Omental fat pad (tissue), 4 donors: ENCODE data around the gene KXD1. TPM values are rescaled to one million over a fixed set of nuclear protein-coding genes. Genes with fewer than 3 reads are reported as not detected.
A peak's percentile ranks its signal among the peaks of the same experiment; 100 is the strongest.

Experiments
- ATAC-seq: fragments of 150-250 bp; one replicate; pipeline ENCODE4 v1.9.1; 2016; ENCODE audit warnings: mild to moderate bottlenecking, moderate library complexity; ENCODE audit not compliant: low FRiP score
- DNase-seq: peaks from one replicate; pipeline ENCODE4 v3.0.0-alpha.2; 2019; ENCODE audit warnings: low spot score
- CTCF ChIP-seq, 3 donors: fragments of 450-650 bp; IDR thresholded peaks; one replicate each; pipeline ENCODE4 v1.5.1; 2016 to 2017; ENCODE audit warnings: antibody characterized with exemption in 3 of 3, mild to moderate bottlenecking in 3 of 3, moderate library complexity in 2 of 3
- total RNA-seq, 4 donors: library from RNA; depleted of rRNA; stranded (reverse); fragments of >200 nt; gene quantifications; one replicate each; pipeline ENCODE4 v1.1.0, GENCODE V29; 2016

Gene KXD1
- total RNA-seq, 4 donors from 2014 or later = 96.9 to 140 (median 102) TPM

GRCh38 chr19:18568367-18568766, 10.7 kb downstream of the KXD1 start:
- TF ChIP-seq CTCF (IDR thresholded peaks at IDR 0.05) = no peak
- DNase-seq (no peak), ATAC-seq (no peak)

GRCh38 chr19:18571564-18572344, 14.1 kb downstream of the KXD1 start, which contains the start of gene UBA52:
TSS of gene UBA52 (plus strand) at chr19:18571857. CDS start at chr19:18573301, 1,444 bp downstream.
- peak; percentile 97 for ATAC-seq
- DNase-seq = peak; percentile 90

GRCh38 chr19:18574691-18575291, 17.1 kb downstream of the KXD1 start:
- TF ChIP-seq CTCF (IDR thresholded peaks at IDR 0.05) = no peak
- ATAC-seq (no peak), DNase-seq (no peak)

More at GRCh38 chr19:18571564-18572344, 14.1 kb downstream of the KXD1 start, which contains the start of gene UBA52:
- no peak for TF ChIP-seq CTCF (IDR thresholded peaks at IDR 0.05)

- no peak for TF ChIP-seq CTCF (IDR thresholded peaks at IDR 0.05)
- DNase-seq (no peak), ATAC-seq (no peak)
Observed at GRCh38 chr19:18576383-18576782, 18.7 kb downstream of the KXD1 start.

- DNase-seq (no peak), ATAC-seq (no peak)
- TF ChIP-seq CTCF (IDR thresholded peaks at IDR 0.05) = no peak
Observed at GRCh38 chr19:18577365-18577914, 19.8 kb downstream of the KXD1 start.

- TF ChIP-seq CTCF (IDR thresholded peaks at IDR 0.05) = no peak
- DNase-seq (no peak), ATAC-seq (no peak)
Observed at GRCh38 chr19:18580311-18580710, 22.6 kb downstream of the KXD1 start.
